Stimulated activated CD4-positive, alpha-beta T cell treated with anti-CD3 and anti-CD28 coated beads, Interleukin-4, amount 100 ng/mL, for 48 hours (primary cell): ENCODE data around the gene LBP.
"Not testable (repeated sequence)": the region's sequence is repeated elsewhere in the genome, so short reads cannot be mapped to it uniquely, and the experiment has no call there.

Experiments
- DNase-seq, 2 donors: peaks; one replicate each; pipeline ENCODE4 v3.0.0-alpha.2; 2020; ENCODE audit warnings: low read depth in 2 of 2

The LBP gene

GRCh38 chr20:38349856-38350255 lies 3.6 kb downstream of the LBP start:
- DNase-seq = no peak

GRCh38 chr20:38350879-38351775 lies 4.8 kb downstream of the LBP start:
- no peak for DNase-seq

GRCh38 chr20:38353316-38353715 lies 7.0 kb downstream of the LBP start:
- DNase-seq = no peak

- no peak for DNase-seq
Measured at GRCh38 chr20:38354227-38354626, 7.9 kb downstream of the LBP start.

GRCh38 chr20:38355161-38356012 lies 9.1 kb downstream of the LBP start:
- DNase-seq = no peak

- DNase-seq = no peak
Measured at GRCh38 chr20:38357653-38358207, 11.4 kb downstream of the LBP start.

GRCh38 chr20:38358556-38358955 lies 12.3 kb downstream of the LBP start:
- DNase-seq = no peak

GRCh38 chr20:38363004-38363747 lies 16.9 kb downstream of the LBP start:
- DNase-seq = no peak

GRCh38 chr20:38369389-38369788 lies 23.1 kb downstream of the LBP start:
- DNase-seq = no peak

GRCh38 chr20:38372806-38373205 lies 26.5 kb downstream of the LBP start:
- no peak for DNase-seq

GRCh38 chr20:38373231-38373867 lies 27.1 kb downstream of the LBP start:
- DNase-seq = no peak

- no peak for DNase-seq
Measured at GRCh38 chr20:38373898-38374297, 27.6 kb downstream of the LBP start.

- no peak for DNase-seq
Measured at GRCh38 chr20:38377039-38377685, 30.9 kb downstream of the LBP start.

GRCh38 chr20:38377838-38378237 lies 31.6 kb downstream of the LBP start:
- DNase-seq = not testable (repeated sequence)

GRCh38 chr20:38383147-38383546 lies 36.9 kb downstream of the LBP start:
- DNase-seq = no peak

- DNase-seq = no peak
Measured at GRCh38 chr20:38386004-38386403, 39.7 kb downstream of the LBP start.

GRCh38 chr20:38386851-38387250 lies 40.6 kb downstream of the LBP start:
- no peak for DNase-seq

- DNase-seq = no peak
Measured at GRCh38 chr20:38387953-38388352, 41.7 kb downstream of the LBP start.

- DNase-seq = no peak
Measured at GRCh38 chr20:38392356-38392755, 46.1 kb downstream of the LBP start.

- no peak for DNase-seq
Measured at GRCh38 chr20:38393259-38393658, 47.0 kb downstream of the LBP start.

- DNase-seq = no peak
Measured at GRCh38 chr20:38395165-38395564, 48.9 kb downstream of the LBP start.
